Prostate gland (tissue), 2 donors: ENCODE measurements around the gene LRRC42. TPM values are rescaled to one million over a fixed set of nuclear protein-coding genes. Genes with fewer than 3 reads are reported as not detected.
"Not testable (repeated sequence)": the region's sequence is repeated elsewhere in the genome, so short reads cannot be mapped to it uniquely, and the experiment has no call there.

Source experiments
- DNase-seq: peaks from one replicate; pipeline ENCODE4 v3.0.0-alpha.2; 2019; ENCODE audit warnings: low spot score
- H3K27ac ChIP-seq, 2 donors: fragments of 200-600 bp; sonication (generic); 2 replicates each; pipeline ENCODE4 v1.5.1; 2017 to 2019
- H3K27me3 ChIP-seq: fragments of 200-600 bp; sonication (generic); replicated peaks from 2 replicates; pipeline ENCODE4 v1.5.1; 2019; ENCODE audit not compliant: insufficient read depth
- H3K36me3 ChIP-seq, 2 donors: fragments of 200-600 bp; sonication (generic); 1 replicate in 1 of 2; 2 replicates in 1 of 2; pipeline versions ENCODE4 v1.5.1 to v1.8.1; 2017 to 2019
- H3K4me1 ChIP-seq: fragments of 200-600 bp; sonication (generic); replicated peaks from 2 replicates; pipeline ENCODE4 v1.5.1; 2019
- H3K4me3 ChIP-seq, 2 donors: fragments of 200-600 bp; sonication (generic); 2 replicates each; pipeline ENCODE4 v1.5.1; 2017 to 2019
- H3K9me3 ChIP-seq: fragments of 200-600 bp; sonication (generic); 2 replicates; pipeline ENCODE4 v1.5.1; 2017
- CTCF ChIP-seq, 4 experiments: fragments of 200-600 bp in 2 of 4; fragments of 450-650 bp in 2 of 4; sonication (generic) in 2 of 4; IDR thresholded peaks; 1 replicate in 3 of 4; 2 replicates in 1 of 4; pipeline ENCODE4 v1.5.1; 2016 to 2019; ENCODE audit warnings: antibody characterized with exemption in 4 of 4, mild to moderate bottlenecking in 2 of 4, moderate library complexity in 2 of 4
- POLR2A ChIP-seq: fragments of 450-650 bp; IDR thresholded peaks from one replicate; pipeline ENCODE4 v1.6.1; 2016; ENCODE audit warnings: antibody characterized with exemption, mild to moderate bottlenecking
- POLR2AphosphoS5 ChIP-seq: sonication (generic); formaldehyde crosslinking; IDR thresholded peaks from one replicate; pipeline ENCODE4 v1.6.1; 2017; ENCODE audit warnings: antibody characterized with exemption
- WGBS: methylation state at CpG from one replicate; pipeline ENCODE4 v1.1.5; 2018; 5-methylcytosine and 5-hydroxymethylcytosine counted together
- intact Hi-C: fragments of 100-400 bp; cut with DNase I; formaldehyde crosslinking; loops from one replicate; pipeline ENCODE4 v1.14.2; 2022
- total RNA-seq, 2 donors: library from RNA; depleted of rRNA; stranded (reverse); fragments of >200 nt; gene quantifications; one replicate each; pipeline ENCODE4 v1.1.0, GENCODE V29; 2016

LRRC42 gene
- total RNA-seq, 2 donors from 2014 or later, result 21.1 to 31.8 TPM

- TF ChIP-seq POLR2AphosphoS5 (no peak), CTCF (IDR thresholded peaks at IDR 0.05) (no peak)
- Histone ChIP-seq H3K36me3 (peaks cover 0 to 18% of the 10 kb centered on the region in 2 donors), H3K27ac (no peak overlapping the region), H3K4me3 (no peak overlapping the region), H3K9me3 (no peaks in the 10 kb centered on the region), H3K4me1 (no peaks in the 10 kb centered on the region), H3K27me3 (no peaks in the 10 kb centered on the region)
- intact Hi-C loops, result no loop called here
- no peak for DNase-seq
- 73% methylated on average over 3 of the region's 3 CpGs for WGBS
These were observed 20.6 kb downstream of the LRRC42 start for GRCh38 chr1:53966794-53967193.

- no peaks in the 10 kb centered on the region for H3K9me3 ChIP-seq
- TF ChIP-seq POLR2A, result no peak
- no peak for TF ChIP-seq POLR2AphosphoS5
- no peak for TF ChIP-seq CTCF (IDR thresholded peaks at IDR 0.05)
- no peak overlapping the region for H3K4me3 ChIP-seq
- intact Hi-C loops, result no loop called here
- H3K27me3 ChIP-seq, result no peaks in the 10 kb centered on the region
- 81% methylated on average over 7 of the region's 7 CpGs for WGBS
- no peak for DNase-seq
- no peaks in the 10 kb centered on the region for H3K4me1 ChIP-seq
- H3K36me3 ChIP-seq, result peaks cover 0 to 18% of the 10 kb centered on the region in 2 donors
- H3K27ac ChIP-seq, result no peak overlapping the region
These were observed 21.4 kb downstream of the LRRC42 start for GRCh38 chr1:53967409-53968124.

- H3K9me3 ChIP-seq, result no peaks in the 10 kb centered on the region
- intact Hi-C loops, result no loop called here
- no peak overlapping the region for H3K27ac ChIP-seq
- no peaks in the 10 kb centered on the region for H3K4me1 ChIP-seq
- 43% methylated on average over 2 of the region's 2 CpGs for WGBS
- H3K4me3 ChIP-seq, result no peak overlapping the region
- H3K27me3 ChIP-seq, result no peaks in the 10 kb centered on the region
- peaks cover 0 to 18% of the 10 kb centered on the region in 2 donors for H3K36me3 ChIP-seq
- no peak for DNase-seq
- TF ChIP-seq POLR2A (no peak), CTCF (IDR thresholded peaks at IDR 0.05) (no peak), POLR2AphosphoS5 (peak; percentile 37)
These were observed 22.0 kb downstream of the LRRC42 start for GRCh38 chr1:53968125-53968513.

GRCh38 chr1:53969323-53969722, 23.2 kb downstream of the LRRC42 start:
- H3K27ac ChIP-seq, intact Hi-C loops, H3K27me3 ChIP-seq, H3K4me1 ChIP-seq, H3K4me3 ChIP-seq, DNase-seq, H3K9me3 ChIP-seq: not testable (repeated sequence)
- WGBS, result 90% methylated on average over 2 of the region's 2 CpGs
- peaks cover 0 to 18% of the 10 kb centered on the region in 2 donors for H3K36me3 ChIP-seq

GRCh38 chr1:53971718-53972117, 25.6 kb downstream of the LRRC42 start:
- peaks cover 0 to 11% of the 10 kb centered on the region in 2 donors for H3K36me3 ChIP-seq
- no peak for DNase-seq
- no peak overlapping the region for H3K27ac ChIP-seq
- H3K4me3 ChIP-seq, result no peak overlapping the region
- 61% methylated on average over 2 of the region's 2 CpGs for whole genome bisulfite sequencing
- no peaks in the 10 kb centered on the region for H3K27me3 ChIP-seq
- TF ChIP-seq POLR2A (no peak), CTCF (IDR thresholded peaks at IDR 0.05) (no peak), POLR2AphosphoS5 (no peak)
- H3K9me3 ChIP-seq, result no peaks in the 10 kb centered on the region
- no peaks in the 10 kb centered on the region for H3K4me1 ChIP-seq
- intact Hi-C loops, result no loop called here
